NB4 (cell line): ENCODE results near the gene ARMC7.
A peak's percentile ranks its signal among the peaks of the same experiment; 100 is the strongest.
"Not testable (repeated sequence)": the region's sequence is repeated elsewhere in the genome, so short reads cannot be mapped to it uniquely, and the experiment has no call there.

Experiments
- DNase-seq: peaks from one replicate; pipeline ENCODE4 v3.0.0; 2010; ENCODE audit warnings: low read depth
- H3K4me3 ChIP-seq: one replicate; pipeline ENCODE4 v1.5.1; 2011; ENCODE audit warnings: mild to moderate bottlenecking, low read depth, low read length, moderate library complexity
- CTCF ChIP-seq: IDR thresholded peaks from one replicate; pipeline ENCODE4 v1.5.1; 2012; ENCODE audit warnings: low read depth, low read length
- MAX ChIP-seq: IDR thresholded peaks from 2 replicates; pipeline ENCODE4 v1.6.1; 2011; ENCODE audit warnings: low read depth, low read length
- MYC ChIP-seq: IDR thresholded peaks from 2 replicates; pipeline ENCODE4 v1.6.1; 2011; ENCODE audit warnings: low read depth, low read length
- POLR2A ChIP-seq: IDR thresholded peaks from 2 replicates; pipeline ENCODE4 v1.6.1; 2011; ENCODE audit warnings: mild to moderate bottlenecking; ENCODE audit not compliant: insufficient read length; ENCODE audit errors: extremely low read depth

The ARMC7 gene

DNA sequence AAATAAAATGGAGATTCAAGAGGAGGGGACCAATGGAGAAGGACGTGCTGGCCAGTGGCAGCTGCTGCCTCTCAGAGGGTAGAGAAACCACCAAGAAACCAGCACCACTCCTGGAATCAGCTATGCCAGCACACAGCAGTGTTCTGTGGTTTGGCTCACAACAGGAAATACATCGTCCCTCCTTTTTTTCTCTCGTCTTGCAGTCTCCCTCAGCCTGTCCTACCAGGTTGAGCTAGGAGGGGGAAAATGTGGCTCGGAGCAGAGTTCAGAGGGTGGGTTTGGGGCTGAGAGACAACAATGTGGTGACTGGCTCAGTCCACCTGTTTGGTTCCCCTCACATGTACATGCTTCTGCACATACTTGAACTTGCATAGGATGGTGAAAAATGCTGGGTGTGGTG, 41.9 kb upstream of the ARMC7 start:
- H3K4me3 ChIP-seq: no peak overlapping the region
- peak; percentile 72 for DNase-seq
- TF ChIP-seq MYC (peak; percentile 26; the same call in 1 of the 2 replicates), POLR2A (no peak), MAX (peak; percentile 31; the same call in 1 of the 2 replicates), CTCF (no peak)

- TF ChIP-seq CTCF (no peak), MAX (no peak), MYC (no peak), POLR2A (no peak)
- H3K4me3 ChIP-seq: no peak overlapping the region
- no peak for DNase-seq
Measured at GRCh38 chr17:75068750-75069149, 41.0 kb upstream of the ARMC7 start.

DNA sequence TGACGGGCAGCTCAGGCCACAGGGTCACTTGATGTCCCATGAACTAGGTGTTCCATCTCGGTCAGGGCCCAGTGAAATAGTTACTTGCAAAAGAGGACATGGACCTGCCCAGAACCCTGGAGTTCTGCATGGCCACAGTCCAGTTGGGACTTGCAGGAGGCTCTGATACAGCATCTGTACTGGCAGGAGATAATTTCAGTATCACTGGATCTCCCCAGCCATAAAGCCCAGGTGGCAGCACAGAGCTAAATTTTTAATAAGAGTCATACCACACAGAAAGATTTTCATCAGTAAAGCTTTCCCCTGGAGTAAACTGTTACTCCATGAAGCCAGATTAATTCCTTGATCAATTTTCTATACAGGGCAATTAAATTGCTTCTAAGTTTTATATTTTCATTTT, 40.0 kb upstream of the ARMC7 start:
- no peak overlapping the region for H3K4me3 ChIP-seq
- DNase-seq: peak; percentile 30
- no peak for TF ChIP-seq MYC
- peak; percentile 11 for TF ChIP-seq CTCF
- no peak for TF ChIP-seq POLR2A
- no peak for TF ChIP-seq MAX

GRCh38 chr17:75071478-75072271, 38.1 kb upstream of the ARMC7 start:
- not testable (repeated sequence) for H3K4me3 ChIP-seq, DNase-seq

DNA sequence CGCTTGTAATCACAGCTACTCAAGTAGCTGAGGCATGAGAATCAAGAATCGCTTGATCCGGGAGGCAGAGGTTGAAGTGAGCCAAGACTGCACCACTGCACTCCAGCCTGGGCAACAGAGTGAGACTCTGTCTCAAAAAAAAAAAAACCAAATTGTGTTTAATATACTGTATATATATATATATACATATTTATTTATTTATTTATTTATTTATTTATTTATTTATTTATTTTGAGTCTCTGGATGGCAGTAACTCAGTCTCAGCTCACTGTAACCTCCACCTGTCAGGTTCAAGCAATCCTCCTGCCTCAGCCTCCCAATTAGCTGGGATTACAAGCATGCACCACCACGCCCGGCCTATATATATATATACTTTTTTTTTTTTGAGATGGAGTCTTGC, 36.9 kb upstream of the ARMC7 start:
- not testable (repeated sequence) for H3K4me3 ChIP-seq, DNase-seq

- no peak overlapping the region for H3K4me3 ChIP-seq
- TF ChIP-seq CTCF (no peak), POLR2A (no peak), MYC (no peak), MAX (no peak)
- DNase-seq: no peak
Measured at GRCh38 chr17:75073618-75074047, 36.1 kb upstream of the ARMC7 start.

DNA sequence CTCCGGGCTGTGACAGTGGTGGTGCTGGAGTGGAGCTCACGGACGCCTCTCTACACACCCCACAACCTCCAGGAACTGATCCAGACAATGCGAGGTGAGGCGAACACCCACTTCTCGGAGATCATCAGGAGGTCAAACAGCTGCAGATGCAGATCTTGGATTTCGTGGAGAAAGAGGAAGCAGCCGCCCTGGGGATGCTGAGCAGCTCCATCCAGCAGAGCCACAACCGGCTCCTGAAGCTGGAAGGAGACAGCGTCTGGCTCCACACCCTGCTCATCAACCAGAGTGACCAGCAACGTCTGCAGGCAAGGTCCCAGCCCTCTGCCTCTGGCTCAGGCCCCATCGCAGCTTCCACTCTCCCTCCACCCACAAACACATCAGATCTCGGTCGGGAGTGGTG, 35.2 kb upstream of the ARMC7 start:
- H3K4me3 ChIP-seq: no peak overlapping the region
- TF ChIP-seq MAX (no peak), POLR2A (no peak), CTCF (no peak), MYC (no peak)
- DNase-seq: no peak
